Upper lobe of left lung (tissue), 4 donors: ENCODE measurements around the gene NEBL.

Experiments used
- EP300 ChIP-seq, 4 donors: sonication (generic); formaldehyde crosslinking; IDR thresholded peaks; one replicate each; pipeline ENCODE4 v1.5.1; 2017; ENCODE audit warnings: antibody characterized with exemption in 4 of 4, control low read depth in 2 of 4
- POLR2A ChIP-seq, 4 donors: fragments of 450-650 bp; IDR thresholded peaks; one replicate each; pipeline ENCODE4 v1.5.1; 2016 to 2017; ENCODE audit warnings: antibody characterized with exemption in 4 of 4, mild to moderate bottlenecking in 2 of 4
- POLR2AphosphoS5 ChIP-seq, 2 donors: sonication (generic); formaldehyde crosslinking; IDR thresholded peaks; one replicate each; pipeline ENCODE4 v1.5.1; 2017; ENCODE audit warnings: antibody characterized with exemption in 2 of 2
- TF ChIP-seq, protein P1 (sequence below), 6 experiments: fragments of 450-650 bp in 4 of 6; fragments of 200-600 bp in 2 of 6; sonication (generic) in 2 of 6; IDR thresholded peaks; one replicate each; pipeline ENCODE4 v1.5.1; 2016 to 2019; ENCODE audit warnings: antibody characterized with exemption in 6 of 6

DNA sequence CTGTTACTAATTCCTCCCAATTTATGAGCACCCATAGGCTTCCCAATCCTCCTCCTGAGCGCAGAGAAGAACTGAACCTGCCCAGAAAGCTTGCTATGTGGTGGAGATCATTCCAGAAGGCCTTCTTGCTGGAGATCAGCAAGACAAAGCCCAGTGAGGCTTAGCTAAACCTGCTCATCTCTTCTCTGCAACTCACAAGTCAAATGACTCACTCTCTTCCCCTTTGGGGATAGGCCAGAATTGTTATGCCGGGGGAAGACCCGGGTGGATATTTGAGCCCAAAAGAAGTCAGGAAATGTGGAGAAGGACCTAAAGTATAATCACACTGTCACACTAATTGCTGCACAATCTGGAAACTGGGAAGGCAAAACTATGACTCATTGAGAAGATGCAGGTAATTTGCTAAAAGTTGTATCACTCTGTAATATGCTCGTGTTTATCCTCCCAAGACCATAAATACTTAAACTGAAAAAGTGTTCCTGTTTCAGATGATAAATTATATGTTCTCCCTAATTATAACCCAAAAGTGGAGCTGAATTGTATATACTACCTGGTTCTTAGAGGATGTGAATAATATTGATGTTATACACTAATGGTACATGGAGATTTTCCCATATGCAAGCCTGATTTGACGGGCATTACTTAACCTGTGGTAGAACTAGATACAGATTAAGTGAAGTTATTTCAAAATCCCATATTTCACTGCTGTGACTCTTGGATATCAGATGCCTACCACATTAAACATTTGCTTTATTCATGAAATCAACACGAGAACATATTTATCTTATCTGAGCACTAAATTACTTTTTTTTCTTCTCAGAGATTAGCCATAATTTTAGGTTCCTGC lies 6.4 kb downstream of the NEBL start:
- TF ChIP-seq, protein P1, sequence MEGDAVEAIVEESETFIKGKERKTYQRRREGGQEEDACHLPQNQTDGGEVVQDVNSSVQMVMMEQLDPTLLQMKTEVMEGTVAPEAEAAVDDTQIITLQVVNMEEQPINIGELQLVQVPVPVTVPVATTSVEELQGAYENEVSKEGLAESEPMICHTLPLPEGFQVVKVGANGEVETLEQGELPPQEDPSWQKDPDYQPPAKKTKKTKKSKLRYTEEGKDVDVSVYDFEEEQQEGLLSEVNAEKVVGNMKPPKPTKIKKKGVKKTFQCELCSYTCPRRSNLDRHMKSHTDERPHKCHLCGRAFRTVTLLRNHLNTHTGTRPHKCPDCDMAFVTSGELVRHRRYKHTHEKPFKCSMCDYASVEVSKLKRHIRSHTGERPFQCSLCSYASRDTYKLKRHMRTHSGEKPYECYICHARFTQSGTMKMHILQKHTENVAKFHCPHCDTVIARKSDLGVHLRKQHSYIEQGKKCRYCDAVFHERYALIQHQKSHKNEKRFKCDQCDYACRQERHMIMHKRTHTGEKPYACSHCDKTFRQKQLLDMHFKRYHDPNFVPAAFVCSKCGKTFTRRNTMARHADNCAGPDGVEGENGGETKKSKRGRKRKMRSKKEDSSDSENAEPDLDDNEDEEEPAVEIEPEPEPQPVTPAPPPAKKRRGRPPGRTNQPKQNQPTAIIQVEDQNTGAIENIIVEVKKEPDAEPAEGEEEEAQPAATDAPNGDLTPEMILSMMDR (IDR thresholded peaks at IDR 0.05), result no peak
- no peak for TF ChIP-seq EP300 (IDR thresholded peaks at IDR 0.05)
- no peak for TF ChIP-seq POLR2A (IDR thresholded peaks at IDR 0.05)
- no peak for TF ChIP-seq POLR2AphosphoS5 (IDR thresholded peaks at IDR 0.05)
